ENCODE data around the gene MACROD1.

The MACROD1 gene

DNA sequence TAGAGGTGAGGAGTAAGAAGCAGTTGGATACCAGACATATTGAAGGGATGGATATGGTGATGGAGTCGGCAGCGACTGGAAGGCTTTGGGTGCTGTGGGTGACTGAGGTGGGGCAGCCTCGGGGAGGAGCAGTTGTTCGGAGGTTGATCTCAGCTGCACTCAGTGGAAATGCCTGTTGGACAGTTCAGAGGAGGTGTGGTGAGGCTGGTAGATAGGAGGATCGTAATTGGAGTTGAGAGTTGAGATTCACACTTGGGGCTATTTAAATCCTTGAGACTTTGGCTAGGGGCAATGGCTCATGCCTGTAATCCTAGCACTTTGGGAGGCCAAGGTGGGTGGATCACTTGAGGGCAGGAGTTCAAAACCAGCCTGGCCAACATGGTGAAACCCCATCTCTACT, 172.8 kb downstream of the MACROD1 start:
- Histone ChIP-seq H3F3A (ENCODE audit: insufficient read depth) (no peaks in the 10 kb centered on the region), H3K79me2 (ENCODE audit: insufficient read depth, low read length) (peaks cover 4% of the 10 kb centered on the region; the same call in 1 of the 2 replicates), H3K4me2 (ENCODE audit: low read depth, low read length, poor library complexity, severe bottlenecking) (no peak overlapping the region), H3K9me2 (replicated peaks; ENCODE audit: insufficient read depth, low read length) (no peaks in the 10 kb centered on the region), H3K9me3 (ENCODE audit: insufficient read depth, low read length) (no peaks in the 10 kb centered on the region), H3K36me3 (ENCODE audit: low read length) (no peaks in the 10 kb centered on the region), H3K4me3 (ENCODE audit: insufficient read depth, low read length, poor library complexity, severe bottlenecking) (no peak overlapping the region), H3K27me3 (ENCODE audit: low read length) (no peaks in the 10 kb centered on the region), H3K9ac (ENCODE audit: low read length) (no peak overlapping the region), H4K20me1 (ENCODE audit: low read depth, low read length) (no peaks in the 10 kb centered on the region), H2AFZ (ENCODE audit: low read depth, low read length, severe bottlenecking) (no peak overlapping the region), H3K27ac (ENCODE audit: low read depth, low read length) (no peak overlapping the region)
- no peak for TF ChIP-seq EZH2phosphoT487 (conservative IDR thresholded peaks at IDR 0.05; ENCODE audit: low read length)
- TF ChIP-seq, protein P1, sequence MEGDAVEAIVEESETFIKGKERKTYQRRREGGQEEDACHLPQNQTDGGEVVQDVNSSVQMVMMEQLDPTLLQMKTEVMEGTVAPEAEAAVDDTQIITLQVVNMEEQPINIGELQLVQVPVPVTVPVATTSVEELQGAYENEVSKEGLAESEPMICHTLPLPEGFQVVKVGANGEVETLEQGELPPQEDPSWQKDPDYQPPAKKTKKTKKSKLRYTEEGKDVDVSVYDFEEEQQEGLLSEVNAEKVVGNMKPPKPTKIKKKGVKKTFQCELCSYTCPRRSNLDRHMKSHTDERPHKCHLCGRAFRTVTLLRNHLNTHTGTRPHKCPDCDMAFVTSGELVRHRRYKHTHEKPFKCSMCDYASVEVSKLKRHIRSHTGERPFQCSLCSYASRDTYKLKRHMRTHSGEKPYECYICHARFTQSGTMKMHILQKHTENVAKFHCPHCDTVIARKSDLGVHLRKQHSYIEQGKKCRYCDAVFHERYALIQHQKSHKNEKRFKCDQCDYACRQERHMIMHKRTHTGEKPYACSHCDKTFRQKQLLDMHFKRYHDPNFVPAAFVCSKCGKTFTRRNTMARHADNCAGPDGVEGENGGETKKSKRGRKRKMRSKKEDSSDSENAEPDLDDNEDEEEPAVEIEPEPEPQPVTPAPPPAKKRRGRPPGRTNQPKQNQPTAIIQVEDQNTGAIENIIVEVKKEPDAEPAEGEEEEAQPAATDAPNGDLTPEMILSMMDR (IDR thresholded peaks at IDR 0.05; ENCODE audit: insufficient read depth, low read length, poor library complexity, severe bottlenecking): no peak

DNA sequence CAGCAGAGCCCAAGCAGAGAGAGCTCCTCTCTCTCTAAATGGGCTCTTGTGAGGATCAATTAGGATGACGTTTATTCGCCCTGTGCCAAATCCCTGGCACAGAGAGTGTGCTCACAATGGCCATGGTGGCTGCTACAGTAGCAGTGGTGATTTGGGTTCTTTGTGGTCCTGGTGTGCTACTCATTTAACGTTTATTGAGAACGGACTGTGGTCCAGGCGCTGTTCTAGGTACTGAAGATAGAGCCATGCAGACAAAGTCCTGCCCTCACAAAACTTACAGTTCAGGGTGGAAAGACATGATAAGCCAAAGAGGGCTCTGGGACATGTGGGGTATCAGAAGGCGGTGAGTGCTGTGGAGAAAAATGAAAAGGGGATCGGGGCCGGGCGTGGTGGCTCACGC, 174.4 kb downstream of the MACROD1 start:
- Histone ChIP-seq H3K36me3 (ENCODE audit: low read length) (no peaks in the 10 kb centered on the region), H3K4me3 (ENCODE audit: insufficient read depth, low read length, poor library complexity, severe bottlenecking) (no peak overlapping the region)

DNA sequence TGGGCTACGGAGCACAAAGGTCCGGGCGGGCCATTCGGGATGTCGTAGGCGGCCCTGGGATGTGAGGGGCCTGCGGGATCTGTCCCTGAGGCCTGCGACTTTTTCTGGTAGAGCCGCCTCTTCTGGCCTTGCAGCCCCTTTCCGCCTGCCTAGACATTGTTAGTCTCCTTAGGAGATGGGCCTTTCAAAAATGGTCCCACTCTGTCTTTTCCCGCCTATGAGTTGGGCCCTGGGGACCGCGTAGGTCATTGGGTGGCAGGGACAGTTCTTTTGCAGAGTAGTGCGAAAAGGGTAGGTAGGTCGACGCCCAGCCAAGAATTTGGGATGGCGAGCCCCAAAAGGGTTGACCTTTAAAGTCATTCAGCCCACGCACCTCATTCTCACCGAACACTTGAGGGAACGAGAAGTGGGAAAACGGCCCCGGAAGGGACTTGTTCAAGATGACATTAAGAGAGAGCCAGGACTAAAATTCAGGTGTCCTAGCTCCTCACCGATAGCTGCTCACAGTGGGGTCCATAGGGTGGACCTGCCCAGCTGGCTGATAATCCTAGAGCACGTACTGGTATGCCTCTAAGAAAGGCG, 178.9 kb downstream of the MACROD1 start:
- Histone ChIP-seq H2AFZ (ENCODE audit: low read depth, low read length, severe bottlenecking) (no peak overlapping the region), H3K27me3 (ENCODE audit: low read length) (no peaks in the 10 kb centered on the region), H3F3A (ENCODE audit: insufficient read depth) (no peaks in the 10 kb centered on the region), H3K9me2 (replicated peaks; ENCODE audit: insufficient read depth, low read length) (no peaks in the 10 kb centered on the region), H3K79me2 (ENCODE audit: insufficient read depth, low read length) (peaks cover 22% of the 10 kb centered on the region), H3K9ac (ENCODE audit: low read length) (peak overlapping the region; percentile 95), H4K20me1 (ENCODE audit: low read depth, low read length) (no peaks in the 10 kb centered on the region), H3K4me3 (ENCODE audit: insufficient read depth, low read length, poor library complexity, severe bottlenecking) (peak overlapping the region; percentile 91), H3K36me3 (ENCODE audit: low read length) (no peaks in the 10 kb centered on the region), H3K27ac (ENCODE audit: low read depth, low read length) (no peak overlapping the region), H3K4me2 (ENCODE audit: low read depth, low read length, poor library complexity, severe bottlenecking) (peak overlapping the region; percentile 95), H3K9me3 (ENCODE audit: insufficient read depth, low read length) (no peaks in the 10 kb centered on the region)
- TF ChIP-seq, protein P1 (IDR thresholded peaks at IDR 0.05; ENCODE audit: insufficient read depth, low read length, poor library complexity, severe bottlenecking): no peak
- TF ChIP-seq EZH2phosphoT487 (conservative IDR thresholded peaks at IDR 0.05; ENCODE audit: low read length): no peak

More for the DNA sequence above, 174.4 kb downstream of the MACROD1 start:
- Histone ChIP-seq H3K27ac (ENCODE audit: low read depth, low read length) (no peak overlapping the region), H3K4me2 (ENCODE audit: low read depth, low read length, poor library complexity, severe bottlenecking) (no peak overlapping the region), H3K27me3 (ENCODE audit: low read length) (no peaks in the 10 kb centered on the region), H4K20me1 (ENCODE audit: low read depth, low read length) (no peaks in the 10 kb centered on the region), H3K9me3 (ENCODE audit: insufficient read depth, low read length) (no peaks in the 10 kb centered on the region), H3K9ac (ENCODE audit: low read length) (no peak overlapping the region), H3K9me2 (replicated peaks; ENCODE audit: insufficient read depth, low read length) (no peaks in the 10 kb centered on the region), H2AFZ (ENCODE audit: low read depth, low read length, severe bottlenecking) (no peak overlapping the region), H3F3A (ENCODE audit: insufficient read depth) (no peaks in the 10 kb centered on the region), H3K79me2 (ENCODE audit: insufficient read depth, low read length) (peaks cover 20% of the 10 kb centered on the region)
- TF ChIP-seq EZH2phosphoT487 (conservative IDR thresholded peaks at IDR 0.05; ENCODE audit: low read length): no peak
- TF ChIP-seq, protein P1 (IDR thresholded peaks at IDR 0.05; ENCODE audit: insufficient read depth, low read length, poor library complexity, severe bottlenecking): no peak
